HG03045 (cell line): ENCODE results near the gene SFSWAP.
A peak's percentile ranks its signal among the peaks of the same experiment; 100 is the strongest.
"Not testable (repeated sequence)": the region's sequence is repeated elsewhere in the genome, so short reads cannot be mapped to it uniquely, and the experiment has no call there.

ENCODE experiments used
- ATAC-seq: cut with Tn5 transposase; IDR thresholded peaks from one replicate; pipeline ENCODE4 v1.9.1; 2021; ENCODE audit warnings: mild to moderate bottlenecking, moderate library complexity; ENCODE audit not compliant: unreplicated experiment

The SFSWAP gene

DNA sequence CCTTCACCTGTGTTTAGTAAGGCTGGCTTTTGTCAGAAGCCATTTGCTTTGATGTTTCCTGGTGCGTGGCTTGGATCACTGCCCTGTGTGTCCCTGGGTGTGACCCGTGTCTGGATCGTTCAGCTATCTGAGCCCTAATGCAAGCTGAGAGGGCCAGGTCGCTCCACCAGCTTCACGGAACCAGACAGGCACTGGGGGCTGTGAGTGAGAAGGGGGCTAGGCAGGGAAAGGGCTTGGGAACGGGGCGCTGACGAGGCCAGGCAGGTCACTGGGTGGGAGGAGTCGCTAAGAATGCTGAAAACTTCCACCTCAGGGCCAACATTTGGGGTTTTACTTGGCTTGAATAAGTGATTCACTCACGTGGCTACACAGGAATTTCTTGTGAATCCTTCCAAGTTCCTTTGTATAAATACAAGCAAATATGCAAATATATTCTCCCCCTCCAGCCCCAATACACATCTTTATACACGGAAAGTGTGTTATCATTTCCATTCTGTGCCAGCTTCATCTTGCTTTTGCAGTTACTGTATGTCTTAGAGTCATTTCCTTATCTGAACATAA, 93.2 kb downstream of the SFSWAP start:
- no peak for ATAC-seq

DNA sequence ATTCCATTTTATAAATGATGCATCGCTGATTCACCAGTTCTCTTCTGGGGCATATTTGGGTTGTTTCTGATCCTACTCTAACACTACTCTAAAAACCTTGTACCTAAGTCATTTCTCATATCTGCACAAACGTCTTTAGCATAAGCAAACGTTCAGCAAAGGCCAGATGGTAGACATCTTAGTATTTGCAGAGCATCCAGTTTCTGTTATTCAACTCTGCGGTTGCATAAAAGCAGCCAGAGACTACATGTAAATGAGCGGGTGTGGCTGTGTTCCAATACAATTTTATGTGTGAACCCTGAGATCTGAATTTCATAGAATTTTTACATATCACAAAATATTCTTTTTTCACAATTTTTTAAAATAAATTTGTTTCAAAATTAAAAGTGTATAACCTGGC, 94.5 kb downstream of the SFSWAP start:
- ATAC-seq: no peak

DNA sequence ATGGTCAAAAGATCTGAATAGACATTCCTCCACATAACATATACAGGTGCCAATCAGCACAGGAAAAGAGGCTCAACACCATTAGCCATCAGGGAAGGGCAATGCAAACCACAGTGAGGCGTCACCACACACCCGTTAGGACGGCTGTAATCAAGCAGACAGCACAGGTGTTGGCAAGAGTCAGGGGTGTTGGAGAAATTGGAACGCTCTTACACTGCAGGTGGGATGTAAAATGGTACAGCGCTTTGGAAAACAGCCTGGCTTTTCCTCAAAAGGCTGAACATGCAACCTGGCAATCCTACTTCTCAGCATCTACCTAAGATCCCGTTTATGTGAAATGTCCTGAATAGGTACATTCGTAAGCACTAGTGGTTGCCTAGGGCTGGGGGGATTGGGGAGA, 95.8 kb downstream of the SFSWAP start:
- ATAC-seq: no peak

DNA sequence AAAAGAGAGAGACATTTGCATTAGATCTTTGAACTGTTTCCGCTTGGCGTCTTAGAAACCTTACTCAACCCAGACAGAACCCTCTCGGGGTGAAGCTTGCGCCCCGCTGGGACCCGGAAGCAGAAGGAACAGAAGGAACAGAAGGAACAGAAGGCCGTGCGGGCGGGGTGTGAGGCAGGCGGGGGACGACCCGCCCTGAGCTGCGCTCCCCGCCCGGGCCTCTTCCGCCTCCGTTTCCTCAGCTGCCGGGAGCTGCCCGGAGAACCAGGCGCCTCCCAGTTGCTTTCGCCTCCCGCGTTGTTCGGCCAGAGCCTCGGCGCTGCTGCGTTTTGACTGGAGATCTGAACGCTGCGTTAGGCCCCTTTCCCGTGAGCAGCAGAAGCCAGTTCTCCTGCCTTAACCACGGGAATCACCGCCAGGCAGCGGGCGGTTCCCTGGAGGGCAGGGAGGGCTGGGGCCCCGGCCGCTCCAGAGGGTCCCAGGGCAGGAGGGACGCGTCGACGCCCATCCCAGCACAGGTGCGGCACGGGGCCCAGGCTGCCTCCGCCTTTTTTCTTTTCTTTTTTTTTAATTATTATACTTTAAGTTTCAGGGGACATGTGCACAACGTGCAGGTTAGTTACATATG, 98.0 kb downstream of the SFSWAP start:
- ATAC-seq: peak; percentile 70

DNA sequence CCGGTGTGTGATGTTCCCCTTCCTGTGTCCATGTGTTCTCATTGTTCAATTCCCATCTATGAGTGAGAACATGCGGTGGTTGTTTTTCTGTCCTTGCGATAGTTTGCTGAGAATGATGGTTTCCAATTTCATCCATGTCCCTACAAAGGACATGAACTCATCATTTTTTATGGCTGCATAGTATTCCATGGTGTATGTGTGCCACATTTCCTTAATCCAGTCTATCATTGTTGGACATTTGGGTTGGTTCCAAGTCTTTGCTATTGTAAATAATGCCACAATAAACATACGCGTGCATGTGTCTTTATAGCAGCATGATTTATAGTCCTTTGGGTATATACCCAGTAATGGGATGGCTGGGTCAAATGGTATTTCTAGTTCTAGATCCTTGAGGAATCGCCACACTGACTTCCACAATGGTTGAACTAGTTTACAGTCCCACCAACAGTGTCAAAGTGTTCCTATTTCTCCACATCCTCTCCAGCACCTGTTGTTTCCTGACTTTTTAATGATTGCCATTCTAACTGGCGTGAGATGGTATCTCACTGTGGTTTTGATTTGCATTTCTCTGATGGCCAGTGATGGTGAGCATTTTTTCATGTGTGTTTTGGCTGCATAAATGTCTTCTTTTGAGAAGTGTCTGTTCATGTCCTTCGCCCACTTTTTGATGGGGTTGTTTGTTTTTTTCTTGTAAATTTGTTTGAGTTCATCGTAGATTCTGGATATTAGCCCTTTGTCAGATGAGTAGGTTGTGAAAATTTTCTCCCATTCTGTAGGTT, 98.8 kb downstream of the SFSWAP start:
- ATAC-seq: not testable (repeated sequence)

DNA sequence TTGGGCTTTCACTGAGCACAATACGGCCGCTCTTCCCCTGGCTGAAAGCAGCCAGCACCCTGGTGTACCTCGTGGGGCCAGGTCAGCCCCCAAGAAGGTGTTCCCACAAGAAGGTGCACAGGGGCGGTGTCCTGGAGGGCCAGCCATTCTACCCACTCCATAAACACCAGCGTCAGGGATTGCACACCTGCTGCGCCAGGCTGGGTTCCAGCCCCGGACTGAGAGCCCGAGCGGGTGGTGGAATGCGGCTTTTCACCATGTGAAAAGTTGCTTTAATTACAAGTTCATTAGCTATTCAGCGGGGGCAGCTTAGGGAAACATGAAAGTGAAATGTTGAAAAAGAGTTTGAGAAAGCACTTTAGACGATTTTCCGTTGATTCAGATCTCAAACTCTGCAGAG, 99.8 kb downstream of the SFSWAP start:
- no peak for ATAC-seq

DNA sequence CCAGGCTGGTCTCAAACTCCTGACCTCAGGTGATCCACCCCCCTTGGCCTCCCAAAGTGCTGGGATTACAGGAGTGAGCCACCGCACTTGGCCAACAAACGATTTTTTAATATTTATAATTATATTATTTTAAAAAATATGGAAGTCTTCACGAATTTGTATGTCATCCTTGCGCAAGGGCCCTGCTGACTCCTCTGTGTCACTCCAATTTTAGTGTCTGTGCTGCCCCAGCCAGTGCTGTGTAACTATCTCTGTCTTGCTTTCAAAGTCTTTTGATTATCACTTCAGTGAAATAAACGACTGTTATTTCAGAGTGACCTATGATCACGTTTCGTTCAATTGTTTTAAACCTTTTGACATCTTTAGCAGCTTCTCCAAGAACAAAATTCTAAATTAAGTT, 104.2 kb downstream of the SFSWAP start:
- no peak for ATAC-seq

DNA sequence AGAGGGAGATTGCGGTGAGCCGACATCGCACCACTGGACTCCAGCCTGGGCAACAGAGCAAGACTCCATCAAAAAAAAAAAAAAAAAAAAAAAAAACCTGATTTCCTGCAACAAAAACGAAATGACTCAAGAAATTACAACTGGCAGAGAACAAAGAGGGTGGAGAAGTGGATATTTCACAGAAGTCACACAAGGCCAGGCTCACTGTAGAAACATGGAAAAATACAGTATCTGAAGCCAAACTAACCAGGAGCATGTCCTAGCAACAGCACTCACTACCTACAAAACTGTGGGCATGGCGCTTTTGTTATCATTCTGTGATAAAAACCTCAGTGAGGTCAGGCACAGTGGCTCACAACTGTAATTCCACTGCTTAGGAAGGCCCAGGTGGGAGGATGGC, 105.6 kb downstream of the SFSWAP start:
- no peak for ATAC-seq

GRCh38 chr12:131817241-131817640, 106.4 kb downstream of the SFSWAP start:
- no peak for ATAC-seq

DNA sequence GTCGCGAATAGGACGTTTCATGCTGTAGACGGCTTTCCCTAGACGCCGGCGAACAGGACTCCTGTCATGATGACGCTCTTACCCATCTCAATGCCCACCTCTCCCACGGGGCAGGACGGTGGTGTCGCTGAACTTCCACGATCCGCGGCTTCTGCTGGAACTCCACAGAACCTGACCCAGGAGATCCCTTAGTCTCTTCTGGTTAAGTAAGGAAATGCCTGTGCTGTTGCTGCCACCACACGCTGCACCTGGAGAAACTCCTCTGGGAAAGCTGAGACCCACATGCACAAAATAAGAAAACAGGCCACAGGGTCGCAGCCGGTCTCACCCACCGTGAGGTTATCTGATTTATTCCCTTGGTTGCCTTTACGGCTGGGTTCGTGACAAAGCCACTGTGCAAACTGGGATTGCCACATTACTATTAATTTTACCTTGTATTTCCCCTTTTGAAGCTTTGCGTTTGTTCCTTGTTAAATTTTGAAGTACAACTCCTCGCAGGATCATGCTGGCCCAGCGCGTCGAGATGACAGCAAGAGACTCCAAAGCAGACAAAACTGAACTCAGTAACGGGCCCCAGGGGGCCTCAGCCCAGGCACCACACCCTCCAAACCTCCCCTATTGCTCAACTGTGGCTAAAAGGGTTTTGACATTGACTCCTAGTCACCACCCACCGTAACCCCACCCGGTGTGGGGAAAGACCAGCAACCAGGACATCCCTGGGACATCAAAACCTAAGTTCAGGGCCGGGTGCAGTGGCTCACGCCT, 108.1 kb downstream of the SFSWAP start:
- ATAC-seq: no peak

GRCh38 chr12:131824450-131824849, 113.6 kb downstream of the SFSWAP start:
- no peak for ATAC-seq

- ATAC-seq: no peak
Observed at GRCh38 chr12:131825146-131825892, 114.4 kb downstream of the SFSWAP start.

DNA sequence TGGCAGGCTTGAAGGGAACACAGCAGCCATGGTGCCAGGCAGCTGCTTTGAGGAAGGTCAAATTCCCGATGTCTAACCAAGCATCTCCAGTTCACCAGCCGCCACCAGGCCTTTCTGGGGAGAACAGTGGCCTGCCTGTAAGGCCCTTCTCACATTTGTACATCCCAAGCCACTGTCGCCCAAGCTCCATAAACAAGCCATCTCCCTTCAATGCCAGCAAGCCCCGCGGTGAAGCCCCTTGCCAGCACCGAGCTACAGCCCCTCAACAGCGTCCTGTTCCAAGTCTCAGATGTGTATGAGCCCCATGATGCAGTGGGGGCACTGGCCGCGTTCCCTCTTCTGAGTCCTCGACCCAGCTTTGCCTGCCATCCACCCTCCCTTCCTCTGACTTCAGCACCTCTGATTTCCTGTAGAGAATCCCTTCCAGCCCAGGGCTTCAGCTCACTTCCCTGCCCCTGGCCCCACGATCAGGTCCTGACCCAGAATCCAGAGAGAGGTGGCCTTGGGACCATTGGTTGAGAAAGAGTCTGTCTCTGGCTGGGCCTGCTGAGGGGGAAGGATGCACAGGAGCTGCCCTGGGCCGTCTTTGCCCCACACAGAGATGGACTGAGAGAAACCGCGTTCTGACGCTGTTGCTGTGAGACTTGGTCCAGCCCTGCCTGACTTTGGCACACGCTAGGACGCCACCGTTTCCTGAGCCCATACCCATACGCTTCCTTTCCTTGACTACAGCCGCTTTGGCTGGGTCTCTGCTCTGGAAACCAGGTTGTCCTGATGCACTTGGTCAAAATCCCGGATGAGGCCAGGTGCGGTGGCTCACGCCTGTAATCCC, 115.4 kb downstream of the SFSWAP start:
- ATAC-seq: no peak

GRCh38 chr12:131827961-131828534, 117.2 kb downstream of the SFSWAP start, which contains the start of gene MMP17:
TSS of gene MMP17 (plus strand) at chr12:131828393. CDS start at chr12:131828495, 102 bp downstream.
- ATAC-seq: no peak

- ATAC-seq: no peak
Observed at GRCh38 chr12:131828671-131829355, 117.9 kb downstream of the SFSWAP start.

- ATAC-seq: no peak
Observed at GRCh38 chr12:131829356-131829747, 118.5 kb downstream of the SFSWAP start.

GRCh38 chr12:131829791-131830334, 119.0 kb downstream of the SFSWAP start:
- no peak for ATAC-seq

- no peak for ATAC-seq
Observed at GRCh38 chr12:131830335-131830913, 119.5 kb downstream of the SFSWAP start.
